Ishikawa (cell line): ENCODE results near the gene MACROD2.

Experiments used
- CEBPB ChIP-seq: IDR thresholded peaks from 2 replicates; pipeline ENCODE4 v1.6.1; 2012
- CREB1 ChIP-seq: IDR thresholded peaks from 2 replicates; pipeline ENCODE4 v1.6.1; 2012; ENCODE audit warnings: low read depth
- EGR1 ChIP-seq: IDR thresholded peaks from 2 replicates; pipeline ENCODE4 v1.6.1; 2012
- EP300 ChIP-seq: IDR thresholded peaks from 2 replicates; pipeline ENCODE4 v1.6.1; 2012; ENCODE audit warnings: borderline replicate concordance
- FOXM1 ChIP-seq: IDR thresholded peaks from 2 replicates; pipeline ENCODE4 v1.6.1; 2012; ENCODE audit warnings: low read depth, borderline replicate concordance
- MAX ChIP-seq: IDR thresholded peaks from 2 replicates; pipeline ENCODE4 v1.6.1; 2012
- RAD21 ChIP-seq: IDR thresholded peaks from 2 replicates; pipeline ENCODE4 v1.6.1; 2012; ENCODE audit warnings: low read depth
- TAF1 ChIP-seq: IDR thresholded peaks from 2 replicates; pipeline ENCODE4 v1.6.1; 2012; ENCODE audit warnings: low read depth, mild to moderate bottlenecking
- TCF12 ChIP-seq: IDR thresholded peaks from 2 replicates; pipeline ENCODE4 v1.6.1; 2012; ENCODE audit warnings: low read depth
- TEAD4 ChIP-seq: IDR thresholded peaks from 2 replicates; pipeline ENCODE4 v1.6.1; 2012
- YY1 ChIP-seq: IDR thresholded peaks from 2 replicates; pipeline ENCODE4 v1.6.1; 2012; ENCODE audit warnings: low read depth
- TF ChIP-seq, protein P1 (sequence below): IDR thresholded peaks from 2 replicates; pipeline ENCODE4 v1.6.1; 2012; ENCODE audit warnings: low read depth, mild to moderate bottlenecking
- TF ChIP-seq, protein P2 (sequence below): IDR thresholded peaks from 2 replicates; pipeline ENCODE4 v1.6.1; 2012

GRCh38 chr20:15578113-15578512, 1582.8 kb downstream of the MACROD2 start:
- TF ChIP-seq EP300 (no peak), RAD21 (no peak), TAF1 (no peak), FOXM1 (no peak), EGR1 (no peak), MAX (no peak), TEAD4 (no peak), CEBPB (no peak), CREB1 (no peak), YY1 (no peak), TCF12 (no peak)
- TF ChIP-seq, protein P1, sequence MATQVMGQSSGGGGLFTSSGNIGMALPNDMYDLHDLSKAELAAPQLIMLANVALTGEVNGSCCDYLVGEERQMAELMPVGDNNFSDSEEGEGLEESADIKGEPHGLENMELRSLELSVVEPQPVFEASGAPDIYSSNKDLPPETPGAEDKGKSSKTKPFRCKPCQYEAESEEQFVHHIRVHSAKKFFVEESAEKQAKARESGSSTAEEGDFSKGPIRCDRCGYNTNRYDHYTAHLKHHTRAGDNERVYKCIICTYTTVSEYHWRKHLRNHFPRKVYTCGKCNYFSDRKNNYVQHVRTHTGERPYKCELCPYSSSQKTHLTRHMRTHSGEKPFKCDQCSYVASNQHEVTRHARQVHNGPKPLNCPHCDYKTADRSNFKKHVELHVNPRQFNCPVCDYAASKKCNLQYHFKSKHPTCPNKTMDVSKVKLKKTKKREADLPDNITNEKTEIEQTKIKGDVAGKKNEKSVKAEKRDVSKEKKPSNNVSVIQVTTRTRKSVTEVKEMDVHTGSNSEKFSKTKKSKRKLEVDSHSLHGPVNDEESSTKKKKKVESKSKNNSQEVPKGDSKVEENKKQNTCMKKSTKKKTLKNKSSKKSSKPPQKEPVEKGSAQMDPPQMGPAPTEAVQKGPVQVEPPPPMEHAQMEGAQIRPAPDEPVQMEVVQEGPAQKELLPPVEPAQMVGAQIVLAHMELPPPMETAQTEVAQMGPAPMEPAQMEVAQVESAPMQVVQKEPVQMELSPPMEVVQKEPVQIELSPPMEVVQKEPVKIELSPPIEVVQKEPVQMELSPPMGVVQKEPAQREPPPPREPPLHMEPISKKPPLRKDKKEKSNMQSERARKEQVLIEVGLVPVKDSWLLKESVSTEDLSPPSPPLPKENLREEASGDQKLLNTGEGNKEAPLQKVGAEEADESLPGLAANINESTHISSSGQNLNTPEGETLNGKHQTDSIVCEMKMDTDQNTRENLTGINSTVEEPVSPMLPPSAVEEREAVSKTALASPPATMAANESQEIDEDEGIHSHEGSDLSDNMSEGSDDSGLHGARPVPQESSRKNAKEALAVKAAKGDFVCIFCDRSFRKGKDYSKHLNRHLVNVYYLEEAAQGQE: no peak
- TF ChIP-seq, protein P2, sequence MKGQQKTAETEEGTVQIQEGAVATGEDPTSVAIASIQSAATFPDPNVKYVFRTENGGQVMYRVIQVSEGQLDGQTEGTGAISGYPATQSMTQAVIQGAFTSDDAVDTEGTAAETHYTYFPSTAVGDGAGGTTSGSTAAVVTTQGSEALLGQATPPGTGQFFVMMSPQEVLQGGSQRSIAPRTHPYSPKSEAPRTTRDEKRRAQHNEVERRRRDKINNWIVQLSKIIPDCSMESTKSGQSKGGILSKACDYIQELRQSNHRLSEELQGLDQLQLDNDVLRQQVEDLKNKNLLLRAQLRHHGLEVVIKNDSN: no peak
